ENCODE measurements around the gene CAMTA1. TPM values are rescaled to one million over a fixed set of nuclear protein-coding genes. Genes with fewer than 3 reads are reported as not detected.

The CAMTA1 gene
- total and polyA plus RNA-seq, 4 donors = 78.7 to 438 (median 173) TPM

DNA sequence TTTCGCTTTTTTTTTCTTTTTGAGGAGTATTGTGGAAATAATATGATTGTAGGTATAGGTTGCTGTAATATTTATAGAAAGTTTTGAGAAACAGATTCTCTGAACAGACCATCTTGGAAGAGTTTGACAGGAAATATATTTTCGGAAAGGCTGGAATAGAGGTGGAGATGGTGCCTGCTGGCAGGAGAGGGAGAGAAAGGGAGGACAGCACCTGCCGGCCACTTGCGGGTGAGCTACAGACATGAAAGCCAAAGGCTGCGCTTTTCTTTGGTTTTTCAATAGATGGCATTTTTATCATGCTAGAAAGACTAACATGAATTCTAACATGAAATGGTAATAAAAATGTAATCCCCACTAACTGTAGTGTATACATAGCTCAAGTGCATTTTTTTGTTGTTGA, 82.1 kb downstream of the CAMTA1 start:
- 66 to 73% methylated on average over 5 of the region's 5 CpGs for WGBS, 2 donors
- Histone ChIP-seq H3K4me1 (ENCODE audit: control insufficient read depth in 1 of 2, insufficient read depth in 2 of 2, low read length in 2 of 2) (peaks cover 5 to 11% of the 10 kb centered on the region in 2 donors), H3K9me3 (ENCODE audit: control insufficient read depth, low read length) (no peaks in the 10 kb centered on the region)

DNA sequence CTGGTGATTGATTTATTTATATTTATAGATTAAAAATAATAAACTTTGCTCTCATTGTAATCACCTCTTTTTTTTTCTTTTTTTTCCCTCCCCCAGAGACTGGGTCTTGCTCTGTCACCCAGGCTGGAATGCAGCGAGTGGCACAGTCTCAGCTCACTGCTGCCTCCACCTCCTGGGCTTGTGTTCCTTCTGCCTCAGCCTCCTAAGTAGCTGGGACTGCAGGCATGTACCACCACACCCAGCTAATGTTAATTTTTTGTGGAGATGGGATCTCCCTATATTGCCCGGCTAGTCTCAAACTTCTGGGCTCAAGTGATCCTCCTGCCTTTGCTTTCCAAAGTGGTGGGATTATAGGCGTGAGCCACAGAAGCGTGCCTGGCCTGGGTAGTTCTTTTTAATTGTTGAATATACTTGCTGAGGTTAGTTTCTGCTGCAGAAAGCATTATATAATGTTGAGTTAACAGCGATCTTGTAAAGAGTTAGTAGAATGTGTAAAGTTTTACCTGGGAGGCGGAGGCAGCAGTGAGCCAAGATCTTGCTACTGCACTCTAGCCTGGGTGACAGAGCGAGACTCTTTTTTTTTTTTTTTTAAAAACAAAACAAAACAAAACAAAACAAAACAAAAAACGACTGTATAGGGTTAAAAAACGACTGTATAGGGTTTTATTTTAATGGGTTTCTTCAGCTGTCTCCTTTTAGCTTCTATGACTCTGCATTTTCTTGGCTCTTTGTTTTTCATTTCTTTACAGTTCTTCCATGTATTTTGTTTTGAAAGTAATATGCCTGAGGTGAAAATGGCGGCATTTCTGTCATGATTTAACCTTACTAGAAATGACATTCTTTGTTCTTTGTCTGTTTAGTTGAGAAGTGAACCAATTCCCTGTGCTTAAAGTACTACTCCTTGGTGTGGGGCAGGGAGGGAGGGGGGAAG, 82.7 kb downstream of the CAMTA1 start:
- WGBS, 2 donors = 69 to 75% methylated on average over 10 of the region's 10 CpGs
- H3K27ac ChIP-seq (ENCODE audit: low read depth in 1 of 2, low read length in 2 of 2) = peak overlapping the region in 1 of 2 donors; percentile 66
- H3K4me1 ChIP-seq (ENCODE audit: control insufficient read depth in 1 of 2, insufficient read depth in 2 of 2, low read length in 2 of 2) = peaks cover 5 to 11% of the 10 kb centered on the region in 2 donors
- no peak overlapping the region for H3K4me3 ChIP-seq (ENCODE audit: low read length in 2 of 2)
- intact Hi-C loops (cut with DNase I) = loop anchor here in 1 of 2 donors (5.0 kb wide), 1 partner anchor 71 kb away; no protein-coding TSS in a partner anchor
- no peak for DNase-seq
- H3K36me3 ChIP-seq (ENCODE audit: control insufficient read depth in 1 of 2, insufficient read depth in 2 of 2, low read length in 1 of 2) = no peaks in the 10 kb centered on the region
- H3K9me3 ChIP-seq (ENCODE audit: control insufficient read depth, low read length) = no peaks in the 10 kb centered on the region
- ATAC-seq (ENCODE audit: low FRiP score) = no peak
- H3K27me3 ChIP-seq (ENCODE audit: control insufficient read depth in 1 of 2, insufficient read depth in 2 of 2, low read length in 1 of 2) = no peaks in the 10 kb centered on the region

More for the DNA sequence above, 82.1 kb downstream of the CAMTA1 start:
- H3K27me3 ChIP-seq (ENCODE audit: control insufficient read depth in 1 of 2, insufficient read depth in 2 of 2, low read length in 1 of 2) = no peaks in the 10 kb centered on the region
- intact Hi-C loops (cut with DNase I) = loop anchor here in 1 of 2 donors (5.0 kb wide), 1 partner anchor 70 kb away; no protein-coding TSS in a partner anchor
- peak overlapping the region; percentile 12 to 50 for H3K27ac ChIP-seq (ENCODE audit: low read depth in 1 of 2, low read length in 2 of 2)
- DNase-seq = no peak
- no peaks in the 10 kb centered on the region for H3K36me3 ChIP-seq (ENCODE audit: control insufficient read depth in 1 of 2, insufficient read depth in 2 of 2, low read length in 1 of 2)
- H3K4me3 ChIP-seq (ENCODE audit: low read length in 2 of 2) = no peak overlapping the region
- no peak for ATAC-seq (ENCODE audit: low FRiP score)

GRCh38 chr1:6868660-6869380, 83.6 kb downstream of the CAMTA1 start:
- no peaks in the 10 kb centered on the region for H3K27me3 ChIP-seq (ENCODE audit: control insufficient read depth in 1 of 2, insufficient read depth in 2 of 2, low read length in 1 of 2)
- WGBS, 2 donors = 84 to 90% methylated on average over 2 of the region's 2 CpGs
- intact Hi-C loops (cut with DNase I) = loop anchor here in 1 of 2 donors (5.0 kb wide), 1 partner anchor 72 kb away; no protein-coding TSS in a partner anchor
- H3K27ac ChIP-seq (ENCODE audit: low read depth in 1 of 2, low read length in 2 of 2) = peak overlapping the region in 1 of 2 donors; percentile 16
- peaks cover 5 to 11% of the 10 kb centered on the region in 2 donors for H3K4me1 ChIP-seq (ENCODE audit: control insufficient read depth in 1 of 2, insufficient read depth in 2 of 2, low read length in 2 of 2)
- ATAC-seq (ENCODE audit: low FRiP score) (no peak), DNase-seq (no peak)
- no peaks in the 10 kb centered on the region for H3K36me3 ChIP-seq (ENCODE audit: control insufficient read depth in 1 of 2, insufficient read depth in 2 of 2, low read length in 1 of 2)
- H3K4me3 ChIP-seq (ENCODE audit: low read length in 2 of 2) = no peak overlapping the region
- no peaks in the 10 kb centered on the region for H3K9me3 ChIP-seq (ENCODE audit: control insufficient read depth, low read length)

- H3K4me3 ChIP-seq (ENCODE audit: low read length in 2 of 2) = no peak overlapping the region
- ATAC-seq (ENCODE audit: low FRiP score) (no peak), DNase-seq (no peak)
- WGBS, 2 donors = 57 to 62% methylated on average over 4 of the region's 4 CpGs
- peaks cover 0 to 11% of the 10 kb centered on the region in 2 donors for H3K4me1 ChIP-seq (ENCODE audit: control insufficient read depth in 1 of 2, insufficient read depth in 2 of 2, low read length in 2 of 2)
- no peaks in the 10 kb centered on the region for H3K36me3 ChIP-seq (ENCODE audit: control insufficient read depth in 1 of 2, insufficient read depth in 2 of 2, low read length in 1 of 2)
- no peaks in the 10 kb centered on the region for H3K27me3 ChIP-seq (ENCODE audit: control insufficient read depth in 1 of 2, insufficient read depth in 2 of 2, low read length in 1 of 2)
- intact Hi-C loops (cut with DNase I) = loop anchor here in 1 of 2 donors (5.0 kb wide), 1 partner anchor 72 kb away; no protein-coding TSS in a partner anchor
- no peaks in the 10 kb centered on the region for H3K9me3 ChIP-seq (ENCODE audit: control insufficient read depth, low read length)
- H3K27ac ChIP-seq (ENCODE audit: low read depth in 1 of 2, low read length in 2 of 2) = no peak overlapping the region
Observed at GRCh38 chr1:6869545-6869944, 84.3 kb downstream of the CAMTA1 start.

DNA sequence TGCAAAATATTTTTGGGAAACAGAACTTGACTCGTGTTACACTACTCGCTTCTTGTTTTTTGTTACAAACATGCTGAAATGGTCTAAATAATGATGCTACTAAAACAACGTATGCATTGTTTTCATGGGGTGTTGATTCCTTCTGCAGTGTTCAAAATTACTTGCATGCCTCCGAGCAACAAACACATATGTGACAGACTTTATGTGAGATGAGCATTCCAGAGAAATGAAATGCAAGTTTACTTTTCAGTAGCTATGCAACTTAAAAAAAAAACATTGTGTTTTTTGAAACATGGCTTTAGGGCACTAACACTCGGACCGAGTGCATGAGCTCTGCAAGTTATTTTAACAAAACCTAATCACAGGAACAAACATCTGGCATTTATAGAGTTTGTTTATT, 84.8 kb downstream of the CAMTA1 start:
- Histone ChIP-seq H3K4me3 (ENCODE audit: low read length in 2 of 2) (no peak overlapping the region), H3K27me3 (ENCODE audit: control insufficient read depth in 1 of 2, insufficient read depth in 2 of 2, low read length in 1 of 2) (no peaks in the 10 kb centered on the region), H3K27ac (ENCODE audit: low read depth in 1 of 2, low read length in 2 of 2) (no peak overlapping the region), H3K36me3 (ENCODE audit: control insufficient read depth in 1 of 2, insufficient read depth in 2 of 2, low read length in 1 of 2) (no peaks in the 10 kb centered on the region), H3K9me3 (ENCODE audit: control insufficient read depth, low read length) (no peaks in the 10 kb centered on the region), H3K4me1 (ENCODE audit: control insufficient read depth in 1 of 2, insufficient read depth in 2 of 2, low read length in 2 of 2) (peaks cover 0 to 11% of the 10 kb centered on the region in 2 donors)
- ATAC-seq (ENCODE audit: low FRiP score) = no peak
- DNase-seq = no peak
- intact Hi-C loops (cut with DNase I) = loop anchor here in 1 of 2 donors (2.0 to 5.0 kb wide), 2 partner anchors 21 to 128 kb away; no protein-coding TSS in a partner anchor
- 72 to 74% methylated on average over 6 of the region's 6 CpGs for WGBS, 2 donors

GRCh38 chr1:6870571-6870970, 85.3 kb downstream of the CAMTA1 start:
- DNase-seq (no peak), ATAC-seq (ENCODE audit: low FRiP score) (no peak)
- intact Hi-C loops (cut with DNase I) = loop anchor here in 1 of 2 donors (2.0 to 5.0 kb wide), 2 partner anchors 22 to 128 kb away; no protein-coding TSS in a partner anchor
- Histone ChIP-seq H3K36me3 (ENCODE audit: control insufficient read depth in 1 of 2, insufficient read depth in 2 of 2, low read length in 1 of 2) (no peaks in the 10 kb centered on the region), H3K9me3 (ENCODE audit: control insufficient read depth, low read length) (no peaks in the 10 kb centered on the region), H3K4me3 (ENCODE audit: low read length in 2 of 2) (no peak overlapping the region), H3K27me3 (ENCODE audit: control insufficient read depth in 1 of 2, insufficient read depth in 2 of 2, low read length in 1 of 2) (no peaks in the 10 kb centered on the region), H3K27ac (ENCODE audit: low read depth in 1 of 2, low read length in 2 of 2) (no peak overlapping the region), H3K4me1 (ENCODE audit: control insufficient read depth in 1 of 2, insufficient read depth in 2 of 2, low read length in 2 of 2) (peaks cover 0 to 11% of the 10 kb centered on the region in 2 donors)

DNA sequence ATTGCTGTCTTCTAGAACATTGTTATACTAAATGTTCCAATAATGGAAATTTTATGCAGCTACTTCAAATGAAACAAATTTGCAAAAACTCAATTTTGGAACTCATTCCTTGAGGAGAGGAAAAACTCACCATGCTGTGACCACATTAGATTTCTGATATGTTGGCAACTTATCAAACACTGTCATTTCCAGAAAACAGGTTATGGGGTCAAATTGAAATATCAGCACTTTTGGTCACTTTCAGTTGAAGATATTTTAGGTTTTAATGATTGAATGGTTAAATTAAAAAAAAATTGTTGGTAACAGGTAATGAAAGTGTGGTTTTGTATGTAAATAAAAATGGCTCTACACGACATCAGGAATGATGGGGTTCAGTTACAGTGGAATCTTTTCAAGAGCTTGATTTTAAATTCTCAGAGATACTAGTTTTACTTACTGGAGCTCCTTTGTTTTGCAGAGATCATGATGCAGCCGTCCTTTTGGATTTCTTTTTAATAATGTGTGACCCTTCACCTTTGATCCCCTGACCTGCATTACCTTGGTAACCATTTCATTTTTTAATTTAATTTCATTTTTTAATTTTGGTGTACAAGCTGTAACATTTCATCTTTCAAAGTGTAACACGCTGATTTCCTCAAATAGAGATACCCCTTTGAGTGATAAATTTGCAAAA, 86.2 kb downstream of the CAMTA1 start:
- Histone ChIP-seq H3K36me3 (ENCODE audit: control insufficient read depth in 1 of 2, insufficient read depth in 2 of 2, low read length in 1 of 2) (no peaks in the 10 kb centered on the region), H3K9me3 (ENCODE audit: control insufficient read depth, low read length) (no peaks in the 10 kb centered on the region), H3K27me3 (ENCODE audit: control insufficient read depth in 1 of 2, insufficient read depth in 2 of 2, low read length in 1 of 2) (no peaks in the 10 kb centered on the region), H3K4me3 (ENCODE audit: low read length in 2 of 2) (no peak overlapping the region), H3K27ac (ENCODE audit: low read depth in 1 of 2, low read length in 2 of 2) (no peak overlapping the region), H3K4me1 (ENCODE audit: control insufficient read depth in 1 of 2, insufficient read depth in 2 of 2, low read length in 2 of 2) (peaks cover 0 to 11% of the 10 kb centered on the region in 2 donors)
- WGBS, 2 donors = 95 to 97% methylated on average over 3 of the region's 3 CpGs
- DNase-seq = no peak
- no peak for ATAC-seq (ENCODE audit: low FRiP score)
- intact Hi-C loops (cut with DNase I) = loop anchor here in 1 of 2 donors (2.0 to 5.0 kb wide), 2 partner anchors 23 to 129 kb away; no protein-coding TSS in a partner anchor
